ENCODE data around the gene DNAJB7. TPM values are rescaled to one million over a fixed set of nuclear protein-coding genes. Genes with fewer than 3 reads are reported as not detected.

Gene DNAJB7
- total RNA-seq, 2 experiments from 2014 or later = not detected

Other genes with a start within 250 kb of the DNAJB7 start
- gene MRTFA, start 225.4 kb downstream of the DNAJB7 start, total RNA-seq = 10 to 100 TPM; 33.4 to 35.3 TPM
- gene MCHR1, start 182.6 kb downstream of the DNAJB7 start, total RNA-seq = not detected
- 10 to 100 TPM; 36.9 to 38.6 TPM for gene SLC25A17, start 42.8 kb downstream of the DNAJB7 start, total RNA-seq
- 100 to 1,000 TPM; 205 to 209 TPM for gene ST13, start 5.5 kb downstream of the DNAJB7 start, total RNA-seq
- gene XPNPEP3, start 5.0 kb downstream of the DNAJB7 start, total RNA-seq = 10 to 100 TPM; 18.5 to 20.3 TPM
- gene RBX1, start 89.3 kb upstream of the DNAJB7 start, total RNA-seq = 10 to 100 TPM; 97.8 to 98.2 TPM
- gene EP300, start 230.5 kb upstream of the DNAJB7 start, total RNA-seq = 10 to 100 TPM; 45.5 to 48.3 TPM